GM23338 (cell line): ENCODE data around the gene RNU5D-1. TPM values are rescaled to one million over a fixed set of nuclear protein-coding genes. Genes with fewer than 3 reads are reported as not detected.
A peak's percentile ranks its signal among the peaks of the same experiment; 100 is the strongest.

ENCODE experiments used
- ATAC-seq: fragments of 200-7000 bp; cut with Tn5 transposase; 3 replicates; pipeline ENCODE4 v1.9.1; 2020
- DNase-seq: peaks from one replicate; pipeline ENCODE4 v3.0.0-alpha.2; 2015; ENCODE audit warnings: low spot score
- H2AFZ ChIP-seq: fragments of 200-600 bp; sonication (generic); 2 replicates; pipeline ENCODE4 v1.8.0; 2016; ENCODE audit warnings: antibody characterized with exemption, mild to moderate bottlenecking, moderate library complexity
- H3F3A ChIP-seq: fragments of 200-600 bp; sonication (generic); replicated peaks from 2 replicates; pipeline ENCODE4 v1.8.0; 2017; ENCODE audit warnings: antibody characterized with exemption, mixed run types, low read depth
- H3K27ac ChIP-seq: fragments of 200-600 bp; sonication (generic); 2 replicates; pipeline ENCODE4 v1.6.1; 2016; ENCODE audit warnings: low read depth
- H3K27me3 ChIP-seq: fragments of 200-600 bp; sonication (generic); 2 replicates; pipeline ENCODE4 v1.8.0; 2016; ENCODE audit warnings: mild to moderate bottlenecking, mixed run types, moderate library complexity; ENCODE audit not compliant: insufficient read depth
- H3K36me3 ChIP-seq: fragments of 200-600 bp; sonication (generic); 2 replicates; pipeline ENCODE4 v1.8.0; 2016; ENCODE audit warnings: mild to moderate bottlenecking; ENCODE audit not compliant: insufficient read depth
- H3K4me1 ChIP-seq: fragments of 200-600 bp; sonication (generic); 2 replicates; pipeline ENCODE4 v1.8.0; 2016; ENCODE audit warnings: mild to moderate bottlenecking, moderate library complexity; ENCODE audit not compliant: insufficient read depth
- H3K4me2 ChIP-seq: fragments of 200-600 bp; sonication (generic); 2 replicates; pipeline ENCODE4 v1.7.1; 2017; ENCODE audit warnings: mixed run types
- H3K4me3 ChIP-seq: fragments of 200-600 bp; sonication (generic); 2 replicates; pipeline ENCODE4 v1.6.1; 2016; ENCODE audit warnings: mixed run types
- H3K79me2 ChIP-seq: fragments of 200-600 bp; sonication (generic); replicated peaks from 2 replicates; pipeline ENCODE4 v1.8.0; 2017; ENCODE audit warnings: mild to moderate bottlenecking; ENCODE audit not compliant: insufficient read depth
- H3K9me2 ChIP-seq: fragments of 200-600 bp; sonication (generic); 2 replicates; pipeline ENCODE4 v1.8.0; 2017; ENCODE audit not compliant: insufficient read depth
- H4K20me1 ChIP-seq: fragments of 200-600 bp; sonication (generic); replicated peaks from 2 replicates; pipeline ENCODE4 v1.8.0; 2017; ENCODE audit warnings: mild to moderate bottlenecking; ENCODE audit not compliant: insufficient read depth
- H3K27ac Mint-ChIP-seq: 2 replicates; pipeline ENCODE4 v1.8.0; 2020; ENCODE audit warnings: inconsistent platforms, mild to moderate bottlenecking, moderate library complexity, mixed read lengths
- H3K27me3 Mint-ChIP-seq: 3 replicates; pipeline ENCODE4 v1.8.0; 2022; ENCODE audit warnings: low read depth, mild to moderate bottlenecking, moderate library complexity, mixed read lengths, inconsistent platforms; ENCODE audit not compliant: insufficient read depth, poor library complexity
- H3K36me3 Mint-ChIP-seq: 3 replicates; pipeline ENCODE4 v1.8.0; 2021; ENCODE audit warnings: low read depth, mild to moderate bottlenecking, inconsistent platforms, moderate library complexity, mixed read lengths
- H3K4me1 Mint-ChIP-seq: 3 replicates; pipeline ENCODE4 v1.8.0; 2020; ENCODE audit warnings: mild to moderate bottlenecking, inconsistent platforms, mixed read lengths
- H3K4me3 Mint-ChIP-seq: 3 replicates; pipeline ENCODE4 v1.8.0; 2021; ENCODE audit warnings: moderate library complexity, mild to moderate bottlenecking, inconsistent platforms, mixed read lengths
- H3K9me3 Mint-ChIP-seq: 3 replicates; pipeline ENCODE4 v1.8.0; 2020; ENCODE audit warnings: moderate library complexity, mild to moderate bottlenecking, inconsistent platforms, mixed read lengths
- CTCF ChIP-seq, 2 experiments: fragments of 200-600 bp in 1 of 2; sonication (generic) in 1 of 2; conservative IDR thresholded peaks; 2 replicates each; pipeline versions ENCODE4 v1.5.1 to v1.6.1; 2016 to 2017; ENCODE audit warnings: antibody characterized with exemption in 2 of 2, low read depth in 2 of 2, mild to moderate bottlenecking in 2 of 2, moderate library complexity in 1 of 2
- EZH2 ChIP-seq: fragments of 200-600 bp; sonication (generic); IDR thresholded peaks from one replicate; pipeline ENCODE4 v1.8.0; 2017; ENCODE audit warnings: antibody characterized with exemption, mild to moderate bottlenecking, low read depth; ENCODE audit not compliant: unreplicated experiment
- EZH2phosphoT487 ChIP-seq: fragments of 200-600 bp; sonication (generic); IDR thresholded peaks from one replicate; pipeline ENCODE4 v1.8.1; 2018; ENCODE audit warnings: antibody characterized with exemption; ENCODE audit not compliant: unreplicated experiment
- JUNB ChIP-seq: IDR thresholded peaks from one replicate; pipeline ENCODE4 v1.6.1; 2016; ENCODE audit warnings: antibody characterized with exemption; ENCODE audit not compliant: unreplicated experiment
- POLR2AphosphoS5 ChIP-seq: IDR thresholded peaks from 2 replicates; pipeline ENCODE4 v1.6.1; 2016; ENCODE audit warnings: antibody characterized with exemption, low read depth
- ZNF331 ChIP-seq: fragments of 250-450 bp; sonication (Bioruptor Pico); IDR thresholded peaks from 2 replicates; pipeline ENCODE4 v1.5.0; 2020; ENCODE audit warnings: low read depth, mild to moderate bottlenecking, moderate library complexity
- ZNF462 ChIP-seq: fragments of 250-450 bp; sonication (Bioruptor Pico); IDR thresholded peaks from 2 replicates; pipeline ENCODE4 v1.5.0; 2020; ENCODE audit warnings: mild to moderate bottlenecking, moderate library complexity
- polyA plus RNA-seq: library from polyadenylated mRNA; unstranded; fragments of >200 nt; fragmentation: Nextera tagmentation; extraction: Ambion mirVana; gene quantifications from 2 replicates; pipeline ENCODE4 v1.2.1, GENCODE V29; 2016
- total RNA-seq: library from RNA; depleted of rRNA; stranded (reverse); fragments of >200 nt; shearing (Covaris generic); gene quantifications from 2 replicates; pipeline ENCODE4 v1.2.3, GENCODE V29; 2014

Gene RNU5D-1
- total and polyA plus RNA-seq, 2 experiments from 2014 or later = not detected

GRCh38 chr1:44777547-44777946, 46.6 kb upstream of the RNU5D-1 start:
- peaks cover 30% of the 10 kb centered on the region for H3K27me3 Mint-ChIP-seq
- peaks cover 35% of the 10 kb centered on the region for H4K20me1 ChIP-seq
- peaks cover 66% of the 10 kb centered on the region for H3F3A ChIP-seq
- H2AFZ ChIP-seq = no peak overlapping the region
- ATAC-seq (no peak), DNase-seq (no peak)
- peaks cover 37% of the 10 kb centered on the region for H3K36me3 ChIP-seq
- peak overlapping the region; percentile 93 for H3K27ac Mint-ChIP-seq
- peak overlapping the region; percentile 90 for H3K27ac ChIP-seq
- no peaks in the 10 kb centered on the region; the same call in 2 of the 3 replicates for H3K9me3 Mint-ChIP-seq
- peaks cover 64% of the 10 kb centered on the region for H3K36me3 Mint-ChIP-seq
- H3K4me2 ChIP-seq = peak overlapping the region; percentile 100
- no peak for TF ChIP-seq CTCF (conservative IDR thresholded peaks at IDR 0.05; ENCODE audit: low read depth in 2 of 2)
- 0 out of 2 replicates have a peak, but pooled peaks have one; percentile 8 for TF ChIP-seq POLR2AphosphoS5
- H3K79me2 ChIP-seq = peaks cover 43% of the 10 kb centered on the region
- peaks cover 20% of the 10 kb centered on the region for H3K4me1 Mint-ChIP-seq
- peak overlapping the region; percentile 87 for H3K4me3 Mint-ChIP-seq
- H3K9me2 ChIP-seq = no peaks in the 10 kb centered on the region
- H3K4me3 ChIP-seq = peak overlapping the region; percentile 99
- H3K27me3 ChIP-seq = no peaks in the 10 kb centered on the region
- H3K4me1 ChIP-seq = peaks cover 15% of the 10 kb centered on the region

- peaks cover 61% of the 10 kb centered on the region for H3K36me3 Mint-ChIP-seq
- ATAC-seq = no peak
- H2AFZ ChIP-seq = no peak overlapping the region
- TF ChIP-seq EZH2phosphoT487 (no peak), ZNF331 (no peak), JUNB (no peak), EZH2 (no peak), POLR2AphosphoS5 (no peak), CTCF (conservative IDR thresholded peaks at IDR 0.05; ENCODE audit: low read depth in 2 of 2) (no peak), ZNF462 (no peak)
Measured at GRCh38 chr1:44776730-44777068, 45.7 kb upstream of the RNU5D-1 start.

More at GRCh38 chr1:44776730-44777068, 45.7 kb upstream of the RNU5D-1 start:
- Histone ChIP-seq H4K20me1 (peaks cover 35% of the 10 kb centered on the region), H3K79me2 (peaks cover 43% of the 10 kb centered on the region), H3K27me3 (no peaks in the 10 kb centered on the region), H3F3A (peaks cover 65% of the 10 kb centered on the region), H3K4me1 (peaks cover 15% of the 10 kb centered on the region), H3K27ac (peak overlapping the region; percentile 90), H3K4me3 (peak overlapping the region; percentile 99), H3K4me2 (peak overlapping the region; percentile 100), H3K9me2 (no peaks in the 10 kb centered on the region), H3K36me3 (peaks cover 37% of the 10 kb centered on the region)
- Mint-ChIP-seq H3K4me3 (peak overlapping the region; percentile 87), H3K4me1 (peaks cover 20% of the 10 kb centered on the region), H3K27ac (peak overlapping the region; percentile 97), H3K9me3 (no peaks in the 10 kb centered on the region; the same call in 2 of the 3 replicates), H3K27me3 (peaks cover 25% of the 10 kb centered on the region)
- no peak for DNase-seq
